Transverse colon (tissue), 4 donors: ENCODE measurements around the gene PLCB1. TPM values are rescaled to one million over a fixed set of nuclear protein-coding genes. Genes with fewer than 3 reads are reported as not detected.

ENCODE experiments used
- DNase-seq: peaks from one replicate; pipeline ENCODE4 v3.0.0-alpha.2; 2019
- H3K27ac ChIP-seq, 4 donors: fragments of 200-600 bp; sonication (generic); 2 replicates each; pipeline ENCODE4 v1.5.1; 2016 to 2018; ENCODE audit warnings: inconsistent platforms in 4 of 4
- H3K27me3 ChIP-seq: fragments of 200-600 bp; sonication (generic); 2 replicates; pipeline ENCODE4 v1.5.1; 2017; ENCODE audit warnings: inconsistent platforms
- H3K36me3 ChIP-seq, 4 donors: fragments of 200-600 bp; sonication (generic); 2 replicates each; pipeline ENCODE4 v1.5.1; 2017 to 2019; ENCODE audit warnings: inconsistent platforms in 4 of 4
- H3K4me1 ChIP-seq, 4 donors: fragments of 200-600 bp; sonication (generic); 2 replicates each; pipeline ENCODE4 v1.5.1; 2017 to 2020; ENCODE audit warnings: inconsistent platforms in 4 of 4
- H3K4me3 ChIP-seq, 4 donors: fragments of 200-600 bp; sonication (generic); 1 replicate in 1 of 4; 2 replicates in 3 of 4; pipeline versions ENCODE4 v1.5.1 to v1.6.1; 2017 to 2019; ENCODE audit warnings: inconsistent platforms in 4 of 4
- H3K9me3 ChIP-seq, 2 donors: fragments of 200-600 bp; sonication (generic); 2 replicates each; pipeline ENCODE4 v1.5.1; 2017 to 2019; ENCODE audit warnings: inconsistent platforms in 2 of 2
- CTCF ChIP-seq, 5 experiments: fragments of 200-600 bp in 3 of 5; fragments of 450-650 bp in 2 of 5; sonication (generic) in 3 of 5; IDR thresholded peaks; 1 replicate in 2 of 5; 2 replicates in 3 of 5; pipeline ENCODE4 v1.5.1; 2016 to 2017; ENCODE audit warnings: antibody characterized with exemption in 5 of 5, inconsistent platforms in 3 of 5, mild to moderate bottlenecking in 2 of 5, moderate library complexity in 1 of 5
- EP300 ChIP-seq: sonication (generic); formaldehyde crosslinking; IDR thresholded peaks from one replicate; pipeline ENCODE4 v1.6.1; 2017; ENCODE audit warnings: antibody characterized with exemption, low read depth
- POLR2A ChIP-seq: fragments of 450-650 bp; IDR thresholded peaks from one replicate; pipeline ENCODE4 v1.6.1; 2016; ENCODE audit warnings: antibody characterized with exemption, mild to moderate bottlenecking, moderate library complexity
- POLR2AphosphoS5 ChIP-seq, 3 donors: sonication (generic); formaldehyde crosslinking; IDR thresholded peaks; one replicate each; pipeline ENCODE4 v1.6.1; 2016; ENCODE audit warnings: antibody characterized with exemption in 3 of 3
- WGBS, 2 donors: methylation state at CpG; one replicate each; pipeline ENCODE4 v1.1.5; 2018; ENCODE audit warnings: low coverage in 1 of 2; 5-methylcytosine and 5-hydroxymethylcytosine counted together
- in situ Hi-C, 4 donors: fragments of 200-750 bp; cut with MboI; loops; one replicate each; pipeline versions ENCODE4 v1.15.0 to v1.15.1; 2017; ENCODE audit warnings: low sequenced_read_pairs in 3 of 4, low pct_ligation_motif_present in 1 of 4, low pct_unique_long_range_greater_than_20kb in 1 of 4
- intact Hi-C: fragments of 100-400 bp; cut with DNase I; formaldehyde crosslinking; loops from one replicate; pipeline ENCODE4 v1.15.1; 2023; ENCODE audit warnings: low total_unique reads
- total RNA-seq, 4 donors: library from RNA; depleted of rRNA; stranded (reverse); fragments of >200 nt; gene quantifications; one replicate each; pipeline ENCODE4 v1.1.0, GENCODE V29; 2016

Gene PLCB1
- total RNA-seq, 4 donors from 2014 or later, result 13.1 to 18.6 (median 15.8) TPM

DNA sequence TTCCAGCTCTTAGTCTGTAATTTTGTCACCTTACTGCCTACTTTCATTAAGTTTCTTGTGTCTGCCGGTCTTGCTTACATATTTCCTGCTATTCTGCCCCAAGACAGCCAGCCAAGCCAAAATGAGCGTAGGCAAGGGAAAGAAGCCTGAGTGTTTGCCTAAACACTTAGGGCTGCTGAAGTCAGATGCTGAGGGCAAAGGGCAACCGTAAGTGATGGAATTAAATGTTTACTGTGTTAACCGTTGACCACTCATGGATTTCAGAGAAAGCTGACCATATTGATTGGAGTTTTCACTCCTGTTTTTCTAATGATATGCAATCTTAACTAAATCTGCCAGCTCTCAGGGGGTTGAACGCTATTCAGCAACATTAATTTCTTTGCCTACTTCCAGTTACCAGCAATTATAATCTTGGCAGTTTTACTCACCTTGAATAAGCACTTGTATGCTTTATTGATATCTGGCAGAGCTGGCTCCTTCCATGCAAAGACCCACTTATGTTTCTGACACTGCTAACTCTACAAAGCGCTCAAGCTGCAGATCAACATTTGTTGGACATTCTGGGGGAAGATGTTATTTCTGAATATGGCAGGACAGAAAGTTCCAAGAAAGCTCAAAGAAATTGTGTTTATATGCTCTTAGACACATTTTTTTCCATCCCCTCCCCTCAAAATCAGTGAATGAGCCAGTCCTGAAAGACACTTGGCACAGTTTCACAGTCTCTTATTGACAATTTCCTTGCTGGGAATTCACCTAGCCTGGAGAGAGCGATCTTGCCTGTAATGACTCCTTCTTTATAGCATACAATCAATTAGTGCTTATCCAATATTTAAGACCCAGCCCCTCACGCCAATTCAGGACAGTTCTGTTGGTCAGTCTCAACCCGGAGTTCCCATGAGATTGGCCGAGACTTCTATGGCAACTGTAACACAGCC, 183.8 kb downstream of the PLCB1 start:
- intact Hi-C loops, result no loop called here
- Histone ChIP-seq H3K4me3 (no peak overlapping the region), H3K36me3 (no peaks in the 10 kb centered on the region), H3K9me3 (no peaks in the 10 kb centered on the region), H3K4me1 (no peaks in the 10 kb centered on the region), H3K27me3 (no peaks in the 10 kb centered on the region), H3K27ac (no peak overlapping the region)
- in situ Hi-C loops, result loop anchor here in 1 of 4 donors (25.0 kb wide), 1 partner anchor 179 kb away; the partner anchor contains the start of gene PLCB1
- no peak for DNase-seq
- 66 to 71% methylated on average over 8 to 10 of the region's 10 CpGs for WGBS, 2 donors
- no peak for TF ChIP-seq CTCF (IDR thresholded peaks at IDR 0.05)
- no peak for TF ChIP-seq POLR2AphosphoS5 (IDR thresholded peaks at IDR 0.05)
- no peak for TF ChIP-seq POLR2A
- TF ChIP-seq EP300, result no peak

DNA sequence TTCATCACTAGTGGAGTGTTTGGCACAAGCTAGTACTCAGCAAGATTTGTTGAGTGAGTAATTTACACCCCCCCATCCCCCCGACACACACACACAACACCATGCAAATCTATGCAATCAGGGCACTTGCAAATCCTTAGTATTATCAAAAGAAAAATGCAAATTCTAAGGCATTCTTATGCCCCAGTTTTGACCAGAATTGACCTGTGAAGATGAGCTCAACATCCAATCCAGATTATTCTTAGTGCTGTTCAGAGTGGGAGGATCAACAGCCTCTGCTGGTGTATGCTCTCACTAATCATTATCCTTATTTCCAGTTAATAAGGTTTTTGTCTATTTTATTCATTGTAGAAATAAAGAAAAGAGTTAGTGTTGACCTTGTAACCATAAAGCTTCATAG, 185.4 kb downstream of the PLCB1 start:
- no peaks in the 10 kb centered on the region for H3K36me3 ChIP-seq
- no peaks in the 10 kb centered on the region for H3K9me3 ChIP-seq
- no peak overlapping the region for H3K27ac ChIP-seq
- 92 to 100% methylated on average over 1 of the region's 1 CpG for WGBS, 2 donors
- no peak for DNase-seq
- H3K4me3 ChIP-seq, result no peak overlapping the region
- in situ Hi-C loops, result loop anchor here in 1 of 4 donors (25.0 kb wide), 1 partner anchor 180 kb away; the partner anchor contains the start of gene PLCB1
- no peak for TF ChIP-seq CTCF (IDR thresholded peaks at IDR 0.05)
- no peak for TF ChIP-seq EP300
- no peak for TF ChIP-seq POLR2AphosphoS5 (IDR thresholded peaks at IDR 0.05)
- TF ChIP-seq POLR2A, result no peak
- H3K4me1 ChIP-seq, result no peaks in the 10 kb centered on the region
- H3K27me3 ChIP-seq, result no peaks in the 10 kb centered on the region
- intact Hi-C loops, result no loop called here

- no peak overlapping the region for H3K4me3 ChIP-seq
- TF ChIP-seq CTCF (IDR thresholded peaks at IDR 0.05), result no peak
- no peak for TF ChIP-seq EP300
- no peak for TF ChIP-seq POLR2A
- no peak for TF ChIP-seq POLR2AphosphoS5 (IDR thresholded peaks at IDR 0.05)
- H3K4me1 ChIP-seq, result no peaks in the 10 kb centered on the region
- H3K9me3 ChIP-seq, result no peaks in the 10 kb centered on the region
- no peak overlapping the region for H3K27ac ChIP-seq
- 73 to 83% methylated on average over 2 to 3 of the region's 3 CpGs for WGBS, 2 donors
- intact Hi-C loops (no loop called here), in situ Hi-C loops (loop anchor here in 1 of 4 donors (25.0 kb wide), 1 partner anchor 182 kb away; the partner anchor contains the start of gene PLCB1)
- no peak for DNase-seq
- H3K36me3 ChIP-seq, result no peaks in the 10 kb centered on the region
- H3K27me3 ChIP-seq, result no peaks in the 10 kb centered on the region
These were observed 187.0 kb downstream of the PLCB1 start for GRCh38 chr20:8318965-8319625.

DNA sequence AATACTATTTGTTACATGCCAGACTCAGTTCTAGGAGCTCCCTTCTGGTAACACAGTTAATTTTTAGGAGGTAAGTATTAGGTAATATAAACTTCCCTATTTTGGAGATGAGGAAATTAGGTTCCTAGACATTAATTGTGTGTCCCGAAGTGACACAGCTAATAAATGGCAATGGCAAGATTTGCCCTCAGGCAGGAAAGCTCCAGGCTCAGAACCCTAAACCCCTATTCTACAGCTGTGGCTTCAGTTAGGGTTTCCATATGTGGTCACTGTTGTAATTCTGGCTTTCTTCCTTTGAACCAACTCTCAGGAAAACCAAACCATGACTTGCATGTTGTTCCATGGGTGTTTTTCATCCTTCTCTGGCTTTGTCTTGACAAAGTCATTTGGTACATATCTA, 188.2 kb downstream of the PLCB1 start:
- WGBS, 2 donors, result 67 to 82% methylated on average over 1 of the region's 1 CpG
- Histone ChIP-seq H3K4me3 (no peak overlapping the region), H3K36me3 (no peaks in the 10 kb centered on the region), H3K9me3 (no peaks in the 10 kb centered on the region), H3K27me3 (no peaks in the 10 kb centered on the region), H3K4me1 (no peaks in the 10 kb centered on the region), H3K27ac (no peak overlapping the region)
- DNase-seq, result no peak
- in situ Hi-C loops (loop anchor here in 1 of 4 donors (25.0 kb wide), 1 partner anchor 183 kb away; the partner anchor contains the start of gene PLCB1), intact Hi-C loops (no loop called here)
- TF ChIP-seq POLR2AphosphoS5 (IDR thresholded peaks at IDR 0.05) (no peak), EP300 (no peak), CTCF (IDR thresholded peaks at IDR 0.05) (no peak), POLR2A (no peak)
